ENCODE data around the gene OR2A14. TPM values are rescaled to one million over a fixed set of nuclear protein-coding genes. Genes with fewer than 3 reads are reported as not detected.
A peak's percentile ranks its signal among the peaks of the same experiment; 100 is the strongest.
"Not testable (repeated sequence)": the region's sequence is repeated elsewhere in the genome, so short reads cannot be mapped to it uniquely, and the experiment has no call there.

OR2A14 gene, protein sequence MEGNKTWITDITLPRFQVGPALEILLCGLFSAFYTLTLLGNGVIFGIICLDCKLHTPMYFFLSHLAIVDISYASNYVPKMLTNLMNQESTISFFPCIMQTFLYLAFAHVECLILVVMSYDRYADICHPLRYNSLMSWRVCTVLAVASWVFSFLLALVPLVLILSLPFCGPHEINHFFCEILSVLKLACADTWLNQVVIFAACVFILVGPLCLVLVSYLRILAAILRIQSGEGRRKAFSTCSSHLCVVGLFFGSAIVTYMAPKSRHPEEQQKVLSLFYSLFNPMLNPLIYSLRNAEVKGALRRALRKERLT
- not detected for total RNA-seq

DNA sequence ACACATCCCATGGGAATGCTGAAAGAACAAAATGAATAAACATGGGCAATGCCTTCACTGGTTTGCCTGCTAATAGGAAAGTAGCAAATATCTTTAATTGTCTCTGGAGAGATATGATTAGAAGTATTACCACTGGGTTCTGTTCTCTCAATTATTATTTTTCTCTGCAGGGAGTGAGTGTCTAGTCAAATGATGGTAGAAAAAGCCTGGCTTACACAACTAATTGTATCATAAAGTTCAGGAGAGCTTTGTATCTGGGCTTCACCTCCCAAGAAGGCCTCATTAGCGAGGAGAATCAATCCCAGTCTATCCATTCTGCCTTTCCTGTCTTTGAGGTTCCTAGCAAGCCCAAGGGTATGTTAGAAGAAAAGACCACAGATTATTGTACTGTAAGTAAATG, at the start of gene OR2A14:
Gene OR2A14 (plus strand): TSS at position 301 of the 400 bp plus-strand sequence. CDS start 5,937 bp downstream, outside the sequence.
- no peak for ATAC-seq

DNA sequence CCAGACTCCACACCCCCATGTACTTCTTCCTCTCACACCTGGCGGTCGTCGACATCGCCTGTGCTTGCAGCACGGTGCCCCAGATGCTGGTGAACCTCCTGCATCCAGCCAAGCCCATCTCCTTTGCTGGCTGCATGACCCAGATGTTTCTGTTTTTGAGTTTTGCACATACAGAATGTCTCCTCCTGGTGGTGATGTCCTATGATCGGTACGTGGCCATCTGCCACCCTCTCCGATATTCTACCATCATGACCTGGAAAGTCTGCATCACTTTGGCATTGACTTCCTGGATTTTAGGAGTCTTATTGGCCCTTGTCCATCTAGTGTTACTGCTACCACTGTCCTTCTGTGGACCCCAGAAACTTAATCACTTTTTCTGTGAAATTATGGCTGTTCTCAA, 48.6 kb upstream of the OR2A14 start:
- no peak for ATAC-seq

DNA sequence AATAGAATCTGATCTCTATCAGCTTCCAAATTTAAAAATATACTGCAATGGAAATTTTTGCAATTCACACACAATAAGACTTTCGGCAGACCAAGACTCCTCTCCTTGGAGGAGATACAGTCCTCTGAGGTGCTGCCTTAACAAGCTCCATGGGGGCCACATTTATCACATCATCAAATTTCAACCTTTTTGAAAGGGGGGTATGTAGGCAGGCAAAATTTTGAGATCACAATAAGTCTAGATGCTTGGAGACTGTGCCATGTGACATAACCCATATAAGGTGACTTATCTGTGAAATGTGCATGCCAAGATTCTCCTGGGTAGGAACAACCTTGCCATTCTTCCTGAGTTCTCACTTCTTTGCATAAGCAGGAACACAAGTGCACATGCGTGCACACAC, 37.0 kb upstream of the OR2A14 start, which contains the start of gene OR2A12:
Gene OR2A12 (plus strand): TSS at position 301 of the 400 bp plus-strand sequence. CDS start 8,830 bp downstream, outside the sequence.
- ATAC-seq = no peak

DNA sequence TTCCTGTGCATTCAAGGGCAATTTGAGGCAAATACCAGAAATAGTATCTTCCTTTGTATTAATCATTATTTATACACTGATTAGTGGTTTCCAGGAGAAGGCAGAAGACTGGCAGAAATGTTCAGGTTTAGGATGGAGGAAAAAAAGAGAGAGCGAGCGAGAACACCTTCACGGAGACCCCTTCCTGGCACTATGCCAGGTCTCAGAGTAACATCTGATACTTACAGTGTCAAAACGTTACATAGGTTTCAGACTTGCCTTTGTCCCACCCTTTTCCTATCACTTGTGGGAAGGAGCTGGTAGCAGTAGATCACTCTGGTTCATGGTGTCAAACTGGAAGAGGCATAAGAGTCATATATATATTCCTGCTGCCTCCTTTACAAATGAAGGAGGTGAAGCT, 36.2 kb upstream of the OR2A14 start:
- no peak for ATAC-seq

DNA sequence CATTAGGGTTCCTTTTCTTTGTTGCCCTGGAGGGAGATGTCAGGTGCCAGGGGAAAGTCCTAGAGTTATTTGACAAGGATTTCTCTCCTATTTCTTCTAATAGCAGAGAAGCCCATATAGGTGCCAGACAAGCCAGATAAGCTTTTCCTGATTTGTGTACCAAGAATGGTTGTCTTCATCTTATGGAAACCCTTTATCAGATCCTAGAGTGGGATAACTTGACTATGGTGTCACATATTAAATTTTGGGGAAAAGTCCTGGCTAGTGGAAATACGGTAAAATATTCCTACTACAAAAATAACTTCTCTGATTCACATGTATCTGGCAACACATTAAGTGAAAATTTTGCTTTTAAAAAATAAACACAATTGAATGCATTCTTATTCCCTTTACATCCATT, 35.7 kb upstream of the OR2A14 start:
- ATAC-seq = no peak

DNA sequence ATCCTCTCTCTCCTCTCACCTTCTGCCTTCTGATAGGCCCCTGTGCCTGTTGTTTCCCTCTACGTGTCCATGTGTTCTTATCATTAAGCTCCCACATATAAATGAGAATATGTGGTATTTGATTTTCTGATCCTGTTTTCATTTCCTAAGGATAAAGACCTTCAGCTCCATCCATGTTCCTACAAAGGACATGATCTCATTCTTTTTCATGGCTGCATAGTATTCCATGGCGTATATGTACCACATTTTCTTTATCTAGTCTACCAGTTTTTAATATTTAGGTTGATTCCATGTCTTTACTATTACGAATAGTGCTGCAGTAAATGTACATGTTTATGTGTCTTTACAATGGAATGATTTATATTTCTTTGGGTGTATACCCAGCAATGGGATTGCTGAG, 32.3 kb upstream of the OR2A14 start:
- ATAC-seq = no peak

DNA sequence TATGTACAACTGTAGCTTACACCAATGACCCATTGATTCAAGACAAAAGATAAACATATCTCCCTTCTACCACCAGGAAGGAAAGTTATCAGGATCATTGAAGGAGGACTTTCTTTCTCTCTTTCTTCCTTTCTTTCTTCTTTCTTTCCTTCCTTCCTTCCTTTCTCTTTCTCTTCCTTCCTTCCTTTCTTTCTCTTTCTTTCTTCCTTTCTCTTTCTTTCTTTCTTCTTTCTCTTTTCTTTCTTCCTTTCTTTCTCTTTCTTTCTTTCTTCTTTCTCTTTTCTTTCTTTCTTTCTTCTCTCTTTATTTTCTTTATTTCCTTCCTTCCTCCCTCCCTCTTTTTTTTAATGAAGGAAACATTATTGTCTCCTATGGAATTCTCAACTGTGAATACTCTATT, 24.2 kb upstream of the OR2A14 start:
- no peak for ATAC-seq

DNA sequence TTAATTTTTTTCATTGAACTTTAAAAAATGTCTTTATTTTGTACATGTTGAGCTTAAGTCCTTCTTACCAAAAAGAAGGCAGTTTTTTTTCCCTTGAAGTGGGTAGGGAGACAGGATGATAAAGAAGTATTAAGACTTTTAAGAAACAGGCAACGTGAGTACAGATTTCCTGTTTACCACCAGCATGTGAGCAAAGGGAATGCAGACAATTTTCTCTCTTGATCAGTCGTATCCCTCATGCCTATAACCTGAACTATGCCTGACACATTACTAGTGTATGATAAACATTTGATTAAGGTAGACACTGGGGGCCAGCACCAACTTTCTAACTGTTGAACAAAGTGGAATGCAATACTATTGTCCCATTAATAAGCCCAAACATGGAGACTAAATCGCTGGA, 22.4 kb upstream of the OR2A14 start:
- no peak for ATAC-seq

DNA sequence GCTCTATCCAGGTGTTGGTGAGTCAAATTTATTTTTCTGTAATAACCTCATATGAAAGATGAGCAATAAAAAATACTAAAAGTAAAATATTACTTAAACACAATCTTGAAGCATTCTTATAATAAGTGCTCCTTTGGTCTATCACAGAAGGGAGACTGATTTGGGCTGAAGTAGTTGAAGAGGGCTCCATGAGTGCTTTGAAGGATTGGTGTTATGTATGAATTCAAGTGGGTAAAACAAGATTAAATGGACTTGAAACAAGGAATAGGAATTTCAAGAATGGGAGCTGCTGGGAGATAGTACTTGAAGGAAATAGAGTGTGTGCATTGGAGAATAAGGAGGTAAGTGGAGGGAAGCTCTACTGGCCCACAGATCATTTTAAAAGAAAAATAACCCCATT, 20.9 kb upstream of the OR2A14 start:
- no peak for ATAC-seq

DNA sequence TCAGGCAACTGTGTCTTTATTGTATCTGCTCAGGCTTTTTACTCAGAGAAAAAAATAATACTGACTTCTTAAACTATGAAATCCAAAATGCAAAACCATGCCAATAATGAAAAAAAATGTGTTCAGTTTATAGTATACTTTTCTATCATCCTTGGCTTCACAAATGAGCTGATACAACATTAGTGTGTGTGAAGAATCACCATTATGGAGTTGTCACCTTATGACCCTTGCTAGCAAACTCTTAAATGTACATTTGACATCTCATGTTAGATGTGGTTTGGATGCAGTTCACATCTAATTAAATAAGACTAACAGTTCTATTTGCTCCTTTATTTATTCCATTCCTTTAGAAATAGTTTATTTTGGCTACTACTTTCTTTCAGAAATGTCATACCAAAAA, 17.8 kb upstream of the OR2A14 start:
- no peak for ATAC-seq

DNA sequence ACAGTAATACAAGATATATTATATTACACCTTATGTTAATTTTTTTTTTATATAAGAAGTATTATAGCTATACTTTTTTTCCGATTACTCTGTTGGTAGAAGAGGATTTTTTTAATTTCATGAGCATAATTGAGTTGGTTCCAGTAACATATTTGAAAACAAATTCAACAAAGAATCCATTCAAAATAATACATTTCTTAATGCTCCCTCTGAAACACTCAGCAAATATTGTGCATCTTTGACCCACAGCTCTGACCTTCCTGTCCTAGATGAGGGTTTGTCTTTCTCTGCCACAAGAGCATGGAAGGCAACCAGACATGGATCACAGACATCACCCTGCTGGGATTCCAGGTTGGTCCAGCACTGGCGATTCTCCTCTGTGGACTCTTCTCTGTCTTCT, 13.7 kb upstream of the OR2A14 start, which contains the start of gene OR2A2:
Gene OR2A2 (plus strand): TSS at position 301 of the 400 bp plus-strand sequence. CDS start 0 bp downstream, at position 301.
- no peak for ATAC-seq

DNA sequence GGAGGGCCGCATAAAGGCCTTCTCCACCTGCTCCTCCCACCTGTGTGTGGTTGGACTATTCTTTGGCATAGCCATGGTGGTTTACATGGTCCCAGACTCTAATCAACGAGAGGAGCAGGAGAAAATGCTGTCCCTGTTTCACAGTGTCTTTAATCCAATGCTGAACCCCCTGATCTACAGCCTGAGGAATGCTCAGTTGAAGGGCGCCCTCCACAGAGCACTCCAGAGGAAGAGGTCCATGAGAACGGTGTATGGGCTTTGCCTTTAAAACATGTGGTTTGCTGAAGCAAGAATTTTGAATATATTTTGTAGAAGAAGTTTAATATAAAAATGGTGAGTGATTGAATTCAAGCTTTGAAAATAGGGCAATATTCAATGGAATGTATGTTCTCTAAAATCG, 12.7 kb upstream of the OR2A14 start:
- no peak for ATAC-seq

DNA sequence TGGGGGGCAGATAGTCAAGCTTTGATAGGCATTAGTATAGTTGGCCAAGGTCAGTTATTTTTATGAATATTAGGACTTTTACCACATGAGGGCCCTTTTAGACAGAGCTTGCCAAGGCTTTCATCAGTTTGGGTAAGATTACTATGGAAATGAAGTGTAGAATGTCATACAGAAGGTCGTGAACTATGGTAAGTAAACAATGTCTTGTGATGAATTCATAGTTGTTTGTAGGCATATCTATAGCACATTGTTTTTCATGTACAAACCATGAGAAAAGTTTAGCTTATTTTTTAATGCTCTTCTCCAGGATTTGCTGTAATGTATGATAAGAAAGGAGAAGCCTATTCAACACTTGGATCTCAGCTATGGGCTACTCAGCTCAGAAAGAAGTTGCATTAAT, 9.3 kb upstream of the OR2A14 start:
- ATAC-seq = no peak

DNA sequence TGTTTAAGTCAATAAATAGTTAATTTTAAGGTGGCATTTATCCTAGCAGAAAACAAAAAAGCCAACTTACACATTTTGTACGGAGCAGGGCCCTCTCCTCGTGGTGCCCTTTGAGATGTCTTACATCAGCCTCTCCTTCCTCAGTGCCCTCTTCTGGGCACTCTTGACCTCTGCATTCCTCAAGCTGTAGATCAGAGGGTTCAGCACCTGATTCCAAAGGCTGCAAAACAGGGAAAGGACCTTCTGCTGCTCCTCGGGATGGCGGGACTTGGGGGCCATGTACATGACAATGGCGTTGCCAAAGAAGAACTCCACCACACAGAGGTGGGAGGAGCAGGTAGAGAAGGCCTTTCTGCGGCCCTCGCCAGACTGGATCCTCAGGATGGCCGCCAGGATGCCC, 4.6 kb upstream of the OR2A14 start:
- ATAC-seq = no peak

DNA sequence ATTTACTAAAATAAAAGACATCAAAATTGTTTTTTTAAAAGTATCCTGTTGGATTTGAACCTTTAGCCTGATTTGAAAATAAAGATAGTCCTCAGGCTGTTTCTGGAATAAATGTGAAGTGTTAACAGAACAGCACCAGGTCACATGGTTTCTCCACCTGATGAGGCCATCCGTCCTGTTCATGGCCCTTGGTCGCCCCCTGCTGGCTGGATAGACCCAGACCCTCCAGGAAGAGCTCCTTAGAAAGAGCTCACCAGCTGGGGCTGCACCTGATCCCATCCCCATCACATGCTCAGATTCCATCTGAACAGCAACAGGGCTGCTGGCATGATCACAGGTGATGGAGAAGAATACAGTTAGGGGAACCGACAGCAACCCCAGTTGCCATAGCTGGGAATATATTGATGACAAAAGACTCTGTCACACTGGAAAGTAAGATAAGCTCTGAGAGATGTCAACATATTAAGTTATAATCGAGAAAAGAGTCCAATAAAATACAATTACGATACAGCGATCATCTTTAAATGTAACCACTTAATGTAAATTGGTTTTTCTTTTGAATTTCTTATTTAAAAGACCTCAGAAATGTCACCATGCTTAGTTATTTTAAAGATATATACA, 4.8 kb downstream of the OR2A14 start:
- ATAC-seq = peak; percentile 97

DNA sequence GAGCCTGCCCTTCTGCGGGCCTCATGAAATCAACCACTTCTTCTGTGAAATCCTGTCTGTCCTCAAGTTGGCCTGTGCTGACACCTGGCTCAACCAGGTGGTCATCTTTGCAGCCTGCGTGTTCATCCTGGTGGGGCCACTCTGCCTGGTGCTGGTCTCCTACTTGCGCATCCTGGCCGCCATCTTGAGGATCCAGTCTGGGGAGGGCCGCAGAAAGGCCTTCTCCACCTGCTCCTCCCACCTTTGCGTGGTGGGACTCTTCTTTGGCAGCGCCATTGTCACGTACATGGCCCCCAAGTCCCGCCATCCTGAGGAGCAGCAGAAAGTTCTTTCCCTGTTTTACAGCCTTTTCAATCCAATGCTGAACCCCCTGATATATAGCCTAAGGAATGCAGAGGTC, 6.6 kb downstream of the OR2A14 start:
- ATAC-seq = not testable (repeated sequence)

DNA sequence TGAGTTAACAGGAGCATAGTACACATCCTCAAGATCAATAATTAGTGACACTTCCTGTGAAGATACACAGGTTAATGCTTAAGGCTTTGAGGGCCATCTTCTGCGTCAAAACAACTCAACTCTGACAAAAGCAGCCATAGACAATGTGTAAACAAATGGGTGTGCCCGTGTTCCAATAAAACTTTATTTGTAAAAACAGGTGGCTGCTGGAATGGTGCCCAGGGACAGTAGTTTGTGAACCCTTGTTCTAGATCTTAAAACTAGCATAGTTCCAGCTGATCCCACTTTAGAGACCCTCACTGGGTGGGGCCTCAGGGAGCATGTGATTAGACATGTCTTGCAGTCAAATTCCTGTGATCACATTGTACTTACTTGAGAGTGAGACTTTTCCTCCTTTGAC, 7.8 kb downstream of the OR2A14 start:
- no peak for ATAC-seq

DNA sequence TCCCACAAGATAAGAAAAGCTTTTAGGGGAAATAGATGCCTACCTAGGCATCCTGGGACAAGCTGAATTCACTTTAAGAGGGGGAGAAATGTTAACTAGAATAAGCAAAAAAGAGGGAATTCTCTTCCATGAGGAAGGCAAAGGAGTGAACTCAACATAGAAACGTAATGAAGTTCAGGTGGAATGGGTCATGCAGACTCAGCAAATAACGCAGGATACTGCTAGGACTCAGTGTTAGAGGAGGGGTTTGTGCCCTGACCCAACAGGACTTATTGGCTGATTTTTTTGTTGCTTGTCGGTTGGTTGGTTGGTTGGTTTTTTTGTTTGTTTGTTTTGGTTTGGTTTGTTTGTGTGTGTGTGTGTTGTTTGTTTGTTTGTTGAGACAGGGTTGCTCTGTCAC, 9.3 kb downstream of the OR2A14 start:
- ATAC-seq = no peak

DNA sequence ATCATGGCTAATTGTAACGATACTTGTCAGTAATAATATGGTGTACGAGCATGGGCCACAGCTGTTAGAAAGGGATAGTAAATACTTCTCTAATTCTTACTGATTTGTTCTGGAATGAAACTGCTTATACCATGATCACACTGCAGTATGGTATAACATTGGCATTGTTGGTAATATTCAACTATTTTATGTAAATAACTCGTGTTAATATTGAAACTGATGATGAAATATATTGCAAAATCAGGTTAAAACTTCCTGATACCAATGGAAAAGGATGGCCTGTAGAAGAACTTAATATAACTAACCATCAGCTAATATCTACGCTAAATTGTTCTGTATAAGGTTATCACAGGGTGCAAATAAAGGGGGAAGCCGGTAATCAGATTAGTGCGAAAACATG, 10.3 kb downstream of the OR2A14 start:
- ATAC-seq = no peak

DNA sequence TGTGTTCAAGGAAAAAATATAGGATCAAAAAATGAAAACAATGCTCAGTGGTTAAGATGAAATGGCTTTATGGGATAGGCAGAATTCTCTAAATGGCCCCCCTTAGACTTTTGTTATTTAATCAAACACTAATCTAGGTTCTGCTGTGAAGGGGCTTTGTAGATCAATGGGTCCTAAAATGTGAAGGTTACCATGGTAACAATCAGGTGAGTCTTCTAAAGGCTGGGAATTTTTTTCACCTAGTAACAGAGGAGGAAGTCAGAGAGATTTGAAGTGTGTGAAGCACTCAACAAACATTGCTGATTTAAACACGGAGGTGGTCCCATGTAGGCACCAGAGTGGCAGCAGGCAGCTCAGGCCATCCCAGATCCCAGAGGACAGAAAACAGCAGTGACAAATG, 11.1 kb downstream of the OR2A14 start:
- ATAC-seq = no peak

DNA sequence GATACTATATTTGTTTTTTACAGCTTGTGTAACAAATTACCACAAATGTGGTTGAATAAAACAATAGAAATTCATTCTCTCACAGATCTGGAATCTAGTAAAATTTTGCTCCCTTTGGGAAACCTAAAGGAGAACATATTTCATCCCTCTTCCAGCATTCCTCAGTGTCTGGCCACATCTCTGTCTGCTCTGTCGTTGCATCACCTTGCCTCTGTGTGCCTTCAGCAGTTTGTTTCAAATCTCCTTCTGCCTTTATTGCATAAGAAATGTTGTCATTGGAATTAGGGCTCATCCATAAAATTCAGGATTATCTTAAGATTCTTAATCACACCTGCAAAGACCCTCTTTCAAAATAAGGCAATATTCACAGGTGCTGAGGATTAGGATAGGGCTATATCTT, 14.5 kb downstream of the OR2A14 start:
- ATAC-seq = no peak

DNA sequence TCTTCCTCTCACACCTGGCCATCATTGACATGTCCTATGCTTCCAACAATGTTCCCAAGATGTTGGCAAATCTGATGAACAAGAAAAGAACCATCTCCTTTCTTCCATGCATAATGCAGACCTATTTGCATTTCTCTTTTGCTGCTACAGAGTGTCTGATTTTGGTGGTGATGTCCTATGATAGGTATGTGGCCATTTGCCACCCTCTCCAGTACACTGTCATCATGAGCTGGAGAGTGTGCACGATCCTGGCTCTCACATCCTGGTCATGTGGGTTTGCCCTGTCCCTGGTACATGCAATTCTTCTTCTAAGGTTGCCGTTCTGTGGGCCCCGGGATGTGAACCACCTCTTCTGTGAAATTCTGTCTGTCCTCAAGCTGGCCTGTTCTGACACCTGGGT, 19.2 kb downstream of the OR2A14 start:
- ATAC-seq = no peak

DNA sequence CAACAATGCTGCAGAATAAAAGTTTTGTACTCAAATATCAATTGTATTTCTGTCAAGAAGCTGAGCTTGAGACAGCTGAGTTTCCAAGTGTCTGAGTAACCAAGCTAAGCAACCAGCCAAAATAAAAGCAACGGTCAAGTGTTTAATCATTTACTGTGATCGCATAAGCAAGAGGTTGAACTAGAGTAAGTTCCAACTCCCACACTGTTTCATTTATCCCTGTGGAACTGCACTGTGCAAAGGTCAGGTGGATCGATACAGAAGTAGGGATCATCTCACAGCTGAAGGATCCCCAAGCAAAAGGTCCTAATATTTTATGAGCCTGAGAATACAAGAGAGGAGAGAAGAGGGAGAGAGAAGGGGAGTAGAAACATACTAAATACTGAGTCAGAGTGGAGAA, 21.4 kb downstream of the OR2A14 start:
- no peak for ATAC-seq

DNA sequence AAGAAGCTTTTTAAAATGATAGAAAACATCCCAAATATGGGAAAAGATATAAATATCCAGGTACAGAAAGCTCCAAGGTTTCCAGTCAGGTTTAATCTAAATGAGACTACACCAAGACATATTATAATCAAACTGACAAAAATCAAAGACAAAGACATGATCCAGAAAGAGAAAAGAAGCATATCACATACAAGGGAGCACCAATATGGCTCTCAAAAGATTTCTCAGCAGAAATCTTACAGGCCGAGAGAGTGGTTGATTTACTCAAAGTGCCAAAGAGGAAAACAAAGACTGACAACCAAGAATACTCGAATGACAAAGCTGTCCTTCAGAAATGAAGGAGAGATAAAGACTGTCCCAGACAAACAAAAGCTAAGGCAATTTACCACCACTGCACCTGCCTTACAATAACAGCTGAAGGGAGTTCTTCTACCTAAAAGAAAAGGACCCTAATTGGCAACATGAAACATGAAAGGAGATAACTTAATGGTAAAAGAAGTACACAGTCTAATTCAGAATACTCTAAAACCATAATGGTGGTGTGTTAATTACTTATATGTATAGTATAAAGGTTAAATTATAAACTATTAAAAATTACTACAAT, 25.4 kb downstream of the OR2A14 start:
- no peak for ATAC-seq
